ENCODE measurements around the gene RRAS2. TPM values are rescaled to one million over a fixed set of nuclear protein-coding genes. Genes with fewer than 3 reads are reported as not detected.

The RRAS2 gene
- total and polyA plus RNA-seq, 4 donors: 21.2 to 73.5 (median 35.0) TPM

GRCh38 chr11:14390669-14391068 lies 31.7 kb upstream of the RRAS2 start:
- no peaks in the 10 kb centered on the region for H3K4me1 ChIP-seq (ENCODE audit: control insufficient read depth in 5 of 5, insufficient read depth in 5 of 5, low read length in 5 of 5)
- TF ChIP-seq CTCF (IDR thresholded peaks at IDR 0.05; ENCODE audit: control extremely low read depth, extremely low read depth): no peak
- no peaks in the 10 kb centered on the region for H3K36me3 ChIP-seq (ENCODE audit: control insufficient read depth in 4 of 4, insufficient read depth in 4 of 4, low read length in 4 of 4)
- H3K27ac ChIP-seq (ENCODE audit: low read depth in 1 of 2, low read length in 1 of 2): no peak overlapping the region
- WGBS, 2 donors: 91 to 97% methylated on average over 1 of the region's 1 CpG
- ATAC-seq (ENCODE audit: insufficient read depth, low FRiP score) (no peak), DNase-seq (no peak)
- no peak overlapping the region for H3K9ac ChIP-seq (ENCODE audit: insufficient read depth in 1 of 2, low read length in 2 of 2)
- no peaks in the 10 kb centered on the region for H3K27me3 ChIP-seq (ENCODE audit: control insufficient read depth in 3 of 3, insufficient read depth in 3 of 3, low read length in 2 of 3)
- no peak overlapping the region for H3K4me3 ChIP-seq
- no peaks in the 10 kb centered on the region for H3K9me3 ChIP-seq (ENCODE audit: control insufficient read depth in 4 of 4, insufficient read depth in 3 of 4, low read length in 3 of 4)

- no peak overlapping the region for H3K27ac ChIP-seq (ENCODE audit: low read depth in 1 of 2, low read length in 1 of 2)
- ATAC-seq (ENCODE audit: insufficient read depth, low FRiP score) (no peak), DNase-seq (no peak)
- no peak overlapping the region for H3K9ac ChIP-seq (ENCODE audit: insufficient read depth in 1 of 2, low read length in 2 of 2)
- 76 to 85% methylated on average over 4 of the region's 4 CpGs for WGBS, 2 donors
- H3K9me3 ChIP-seq (ENCODE audit: control insufficient read depth in 4 of 4, insufficient read depth in 3 of 4, low read length in 3 of 4): no peaks in the 10 kb centered on the region
- no peak for TF ChIP-seq CTCF (IDR thresholded peaks at IDR 0.05; ENCODE audit: control extremely low read depth, extremely low read depth)
- no peaks in the 10 kb centered on the region for H3K36me3 ChIP-seq (ENCODE audit: control insufficient read depth in 4 of 4, insufficient read depth in 4 of 4, low read length in 4 of 4)
- H3K27me3 ChIP-seq (ENCODE audit: control insufficient read depth in 3 of 3, insufficient read depth in 3 of 3, low read length in 2 of 3): no peaks in the 10 kb centered on the region
- H3K4me1 ChIP-seq (ENCODE audit: control insufficient read depth in 5 of 5, insufficient read depth in 5 of 5, low read length in 5 of 5): peaks cover 0 to 1% (median 0%) of the 10 kb centered on the region in 5 donors
- H3K4me3 ChIP-seq: no peak overlapping the region
Measured at GRCh38 chr11:14388352-14388751, 29.4 kb upstream of the RRAS2 start.

- peaks cover 0 to 4% (median under 1%) of the 10 kb centered on the region in 3 donors for H3K27me3 ChIP-seq (ENCODE audit: control insufficient read depth in 3 of 3, insufficient read depth in 3 of 3, low read length in 2 of 3)
- H3K4me1 ChIP-seq (ENCODE audit: control insufficient read depth in 5 of 5, insufficient read depth in 5 of 5, low read length in 5 of 5): peaks cover 0 to 2% (median 0%) of the 10 kb centered on the region in 5 donors
- no peak overlapping the region for H3K4me3 ChIP-seq
- H3K36me3 ChIP-seq (ENCODE audit: control insufficient read depth in 4 of 4, insufficient read depth in 4 of 4, low read length in 4 of 4): no peaks in the 10 kb centered on the region
- H3K9me3 ChIP-seq (ENCODE audit: control insufficient read depth in 4 of 4, insufficient read depth in 3 of 4, low read length in 3 of 4): no peaks in the 10 kb centered on the region
- ATAC-seq (ENCODE audit: insufficient read depth, low FRiP score) (no peak), DNase-seq (peak; percentile 71 to 79 (median 75))
- no peak overlapping the region for H3K27ac ChIP-seq (ENCODE audit: low read depth in 1 of 2, low read length in 1 of 2)
- H3K9ac ChIP-seq (ENCODE audit: insufficient read depth in 1 of 2, low read length in 2 of 2): no peak overlapping the region
- no peak for TF ChIP-seq CTCF (IDR thresholded peaks at IDR 0.05; ENCODE audit: control extremely low read depth, extremely low read depth)
- WGBS, 2 donors: 59 to 62% methylated on average over 4 of the region's 4 CpGs
Measured at GRCh38 chr11:14386895-14387480, 28.0 kb upstream of the RRAS2 start.

- Histone ChIP-seq H3K4me3 (no peak overlapping the region), H3K4me1 (ENCODE audit: control insufficient read depth in 5 of 5, insufficient read depth in 5 of 5, low read length in 5 of 5) (peaks cover 0 to 2% (median 0%) of the 10 kb centered on the region in 5 donors), H3K9me3 (ENCODE audit: control insufficient read depth in 4 of 4, insufficient read depth in 3 of 4, low read length in 3 of 4) (no peaks in the 10 kb centered on the region), H3K36me3 (ENCODE audit: control insufficient read depth in 4 of 4, insufficient read depth in 4 of 4, low read length in 4 of 4) (no peaks in the 10 kb centered on the region), H3K27me3 (ENCODE audit: control insufficient read depth in 3 of 3, insufficient read depth in 3 of 3, low read length in 2 of 3) (peaks cover 0 to 9% (median 4%) of the 10 kb centered on the region in 3 donors), H3K27ac (ENCODE audit: low read depth in 1 of 2, low read length in 1 of 2) (no peak overlapping the region), H3K9ac (ENCODE audit: insufficient read depth in 1 of 2, low read length in 2 of 2) (no peak overlapping the region)
- no peak for TF ChIP-seq CTCF (IDR thresholded peaks at IDR 0.05; ENCODE audit: control extremely low read depth, extremely low read depth)
- DNase-seq: no peak
- ATAC-seq (ENCODE audit: insufficient read depth, low FRiP score): no peak
Measured at GRCh38 chr11:14386081-14386480, 27.1 kb upstream of the RRAS2 start.
